ACC112 (cell line): ENCODE data around the gene MPP3.

Experiments
- H2AFZ ChIP-seq: fragments of 200-600 bp; sonication (generic); one replicate; pipeline ENCODE4 v1.6.0; 2017; ENCODE audit warnings: antibody characterized with exemption, low read length; ENCODE audit not compliant: unreplicated experiment
- H3K27ac ChIP-seq: fragments of 200-600 bp; sonication (generic); 2 replicates; pipeline ENCODE4 v1.5.1; 2014; ENCODE audit warnings: low read depth, mild to moderate bottlenecking, antibody characterized with exemption, low read length, moderate library complexity
- H3K27me3 ChIP-seq: fragments of 200-600 bp; sonication (generic); 2 replicates; pipeline ENCODE4 v1.6.1; 2014; ENCODE audit warnings: mild to moderate bottlenecking, antibody characterized with exemption, low read length, moderate library complexity, mixed read lengths; ENCODE audit not compliant: insufficient read depth
- H3K36me3 ChIP-seq: fragments of 200-600 bp; sonication (generic); 2 replicates; pipeline ENCODE4 v1.6.1; 2016; ENCODE audit warnings: mild to moderate bottlenecking, antibody characterized with exemption, low read length, moderate library complexity, mixed read lengths; ENCODE audit not compliant: insufficient read depth
- H3K4me1 ChIP-seq: fragments of 200-600 bp; sonication (generic); one replicate; pipeline ENCODE4 v1.6.1; 2016; ENCODE audit warnings: low read length, mixed read lengths; ENCODE audit not compliant: insufficient read depth, unreplicated experiment, control insufficient read depth
- H3K4me3 ChIP-seq: fragments of 200-600 bp; sonication (generic); 2 replicates; pipeline ENCODE4 v1.5.1; 2014; ENCODE audit warnings: mild to moderate bottlenecking, low read depth, low read length
- H3K79me2 ChIP-seq: fragments of 200-600 bp; sonication (generic); one replicate; pipeline ENCODE4 v1.6.0; 2016; ENCODE audit warnings: low read length; ENCODE audit not compliant: control insufficient read depth, unreplicated experiment, insufficient read depth

Gene MPP3

GRCh38 chr17:43771463-43771862 is 61.5 kb downstream of the MPP3 start:
- Histone ChIP-seq H3K27ac (no peak overlapping the region), H2AFZ (no peak overlapping the region), H3K4me1 (no peaks in the 10 kb centered on the region), H3K4me3 (no peak overlapping the region), H3K36me3 (peaks cover 25% of the 10 kb centered on the region; the same call in 1 of the 2 replicates), H3K79me2 (peaks cover 9% of the 10 kb centered on the region), H3K27me3 (no peaks in the 10 kb centered on the region)

- peaks cover 25% of the 10 kb centered on the region; the same call in 1 of the 2 replicates for H3K36me3 ChIP-seq
- H3K4me3 ChIP-seq, result no peak overlapping the region
- H3K27ac ChIP-seq, result no peak overlapping the region
Observed at GRCh38 chr17:43770957-43771356, 62.0 kb downstream of the MPP3 start.

GRCh38 chr17:43769859-43770258 is 63.1 kb downstream of the MPP3 start:
- H3K36me3 ChIP-seq, result peaks cover 19% of the 10 kb centered on the region; the same call in 1 of the 2 replicates
- H3K27me3 ChIP-seq, result no peaks in the 10 kb centered on the region
- no peak overlapping the region for H3K4me3 ChIP-seq
- H2AFZ ChIP-seq, result no peak overlapping the region
- H3K79me2 ChIP-seq, result no peaks in the 10 kb centered on the region
- no peak overlapping the region for H3K27ac ChIP-seq
- H3K4me1 ChIP-seq, result no peaks in the 10 kb centered on the region

More at GRCh38 chr17:43770957-43771356, 62.0 kb downstream of the MPP3 start:
- Histone ChIP-seq H3K4me1 (no peaks in the 10 kb centered on the region), H3K79me2 (peaks cover 4% of the 10 kb centered on the region), H2AFZ (no peak overlapping the region), H3K27me3 (no peaks in the 10 kb centered on the region)

GRCh38 chr17:43769426-43769825 is 63.5 kb downstream of the MPP3 start:
- Histone ChIP-seq H3K27ac (no peak overlapping the region), H3K27me3 (no peaks in the 10 kb centered on the region), H3K4me1 (no peaks in the 10 kb centered on the region), H3K36me3 (peaks cover 16% of the 10 kb centered on the region; the same call in 1 of the 2 replicates), H2AFZ (no peak overlapping the region), H3K4me3 (no peak overlapping the region), H3K79me2 (no peaks in the 10 kb centered on the region)

- Histone ChIP-seq H3K4me3 (no peak overlapping the region), H3K27me3 (no peaks in the 10 kb centered on the region), H3K79me2 (no peaks in the 10 kb centered on the region), H2AFZ (no peak overlapping the region), H3K36me3 (peaks cover 11% of the 10 kb centered on the region; the same call in 1 of the 2 replicates), H3K4me1 (no peaks in the 10 kb centered on the region), H3K27ac (no peak overlapping the region)
Observed at GRCh38 chr17:43768943-43769342, 64.0 kb downstream of the MPP3 start.

GRCh38 chr17:43768382-43768781 is 64.6 kb downstream of the MPP3 start:
- Histone ChIP-seq H3K4me3 (no peak overlapping the region), H3K27me3 (no peaks in the 10 kb centered on the region), H2AFZ (no peak overlapping the region), H3K4me1 (no peaks in the 10 kb centered on the region), H3K36me3 (peaks cover 10% of the 10 kb centered on the region; the same call in 1 of the 2 replicates), H3K27ac (no peak overlapping the region), H3K79me2 (no peaks in the 10 kb centered on the region)

- Histone ChIP-seq H3K4me1 (no peaks in the 10 kb centered on the region), H3K27ac (no peak overlapping the region), H3K4me3 (no peak overlapping the region), H3K36me3 (peaks cover 5% of the 10 kb centered on the region; the same call in 1 of the 2 replicates), H2AFZ (no peak overlapping the region), H3K27me3 (no peaks in the 10 kb centered on the region), H3K79me2 (no peaks in the 10 kb centered on the region)
Observed at GRCh38 chr17:43767713-43768059, 65.3 kb downstream of the MPP3 start.

GRCh38 chr17:43767053-43767712 is 65.8 kb downstream of the MPP3 start:
- no peaks in the 10 kb centered on the region for H3K79me2 ChIP-seq
- H3K36me3 ChIP-seq, result 0 out of 2 replicates have a peak, but pooled peaks cover 5% of the 10 kb centered on the region
- no peak overlapping the region for H2AFZ ChIP-seq
- no peak overlapping the region for H3K4me3 ChIP-seq
- no peak overlapping the region for H3K27ac ChIP-seq
- no peaks in the 10 kb centered on the region for H3K4me1 ChIP-seq
- H3K27me3 ChIP-seq, result no peaks in the 10 kb centered on the region

- no peaks in the 10 kb centered on the region for H3K4me1 ChIP-seq
- no peak overlapping the region for H3K4me3 ChIP-seq
- H3K79me2 ChIP-seq, result no peaks in the 10 kb centered on the region
- H3K27ac ChIP-seq, result no peak overlapping the region
- H3K36me3 ChIP-seq, result 0 out of 2 replicates have a peak, but pooled peaks cover 5% of the 10 kb centered on the region
- H2AFZ ChIP-seq, result no peak overlapping the region
- H3K27me3 ChIP-seq, result no peaks in the 10 kb centered on the region
Observed at GRCh38 chr17:43766413-43767052, 66.4 kb downstream of the MPP3 start.

GRCh38 chr17:43760254-43760852 is 72.6 kb downstream of the MPP3 start:
- H2AFZ ChIP-seq, result no peak overlapping the region
- H3K4me3 ChIP-seq, result no peak overlapping the region
- no peaks in the 10 kb centered on the region for H3K4me1 ChIP-seq
- no peaks in the 10 kb centered on the region for H3K79me2 ChIP-seq
- H3K36me3 ChIP-seq, result no peaks in the 10 kb centered on the region
- H3K27ac ChIP-seq, result no peak overlapping the region
- H3K27me3 ChIP-seq, result peaks cover 29% of the 10 kb centered on the region
